ENCODE measurements around the gene HS6ST3. TPM values are rescaled to one million over a fixed set of nuclear protein-coding genes. Genes with fewer than 3 reads are reported as not detected.

HS6ST3 gene
- total RNA-seq, 1 experiment from 2014 or later: not detected

- no peak for DNase-seq
- Mint-ChIP-seq H3K36me3 (ENCODE audit: insufficient read depth, unreplicated experiment) (no peaks in the 10 kb centered on the region), H3K9me3 (ENCODE audit: unreplicated experiment) (no peaks in the 10 kb centered on the region), H3K4me1 (ENCODE audit: low read depth, unreplicated experiment) (no peaks in the 10 kb centered on the region), H3K4me3 (ENCODE audit: unreplicated experiment) (no peak overlapping the region), H3K27me3 (ENCODE audit: insufficient read depth, unreplicated experiment) (peaks cover 20% of the 10 kb centered on the region), H3K27ac (ENCODE audit: unreplicated experiment) (no peak overlapping the region)
- POLR2A ChIA-PET: no interaction called here
- Histone ChIP-seq H3K4me3 (ENCODE audit: low read depth, low read length) (no peak overlapping the region), H3K36me3 (ENCODE audit: control insufficient read depth, insufficient read depth, low read length) (no peaks in the 10 kb centered on the region), H3K9me3 (no peaks in the 10 kb centered on the region), H3K27me3 (replicated peaks; ENCODE audit: control insufficient read depth, insufficient read depth, low read length) (no peaks in the 10 kb centered on the region), H3K4me1 (no peaks in the 10 kb centered on the region)
- intact Hi-C loops (cut with micrococcal nuclease; ENCODE audit: unreplicated experiment): no loop called here
- BruUV-seq (replicated peaks): no TSS peak
- no peak for TF ChIP-seq CTCF (IDR thresholded peaks at IDR 0.05; ENCODE audit: insufficient read depth in 1 of 2, low read depth in 1 of 2, low read length in 1 of 2, severe bottlenecking in 1 of 2, unreplicated experiment in 1 of 2)
- CTCF ChIA-PET: interaction anchor here (0.6 kb wide), 1 partner anchor 17 kb away, joined by 3 read pairs; no protein-coding TSS in a partner anchor
Measured at GRCh38 chr13:96431044-96431581, 341.2 kb downstream of the HS6ST3 start.

GRCh38 chr13:96444676-96445075 lies 354.8 kb downstream of the HS6ST3 start:
- no peak for DNase-seq
- no peaks in the 10 kb centered on the region for H3K9me3 ChIP-seq
- intact Hi-C loops (cut with micrococcal nuclease; ENCODE audit: unreplicated experiment): no loop called here
- Mint-ChIP-seq H3K4me1 (ENCODE audit: low read depth, unreplicated experiment) (no peaks in the 10 kb centered on the region), H3K36me3 (ENCODE audit: insufficient read depth, unreplicated experiment) (no peaks in the 10 kb centered on the region), H3K27me3 (ENCODE audit: insufficient read depth, unreplicated experiment) (peaks cover 9% of the 10 kb centered on the region), H3K4me3 (ENCODE audit: unreplicated experiment) (no peak overlapping the region), H3K9me3 (ENCODE audit: unreplicated experiment) (no peaks in the 10 kb centered on the region), H3K27ac (ENCODE audit: unreplicated experiment) (no peak overlapping the region)
- no peaks in the 10 kb centered on the region for H3K27me3 ChIP-seq (replicated peaks; ENCODE audit: control insufficient read depth, insufficient read depth, low read length)
- TF ChIP-seq CTCF (IDR thresholded peaks at IDR 0.05; ENCODE audit: insufficient read depth in 1 of 2, low read depth in 1 of 2, low read length in 1 of 2, severe bottlenecking in 1 of 2, unreplicated experiment in 1 of 2): no peak
- H3K4me1 ChIP-seq: no peaks in the 10 kb centered on the region
- BruUV-seq (replicated peaks): no TSS peak
- H3K4me3 ChIP-seq (ENCODE audit: low read depth, low read length): no peak overlapping the region
- no peaks in the 10 kb centered on the region for H3K36me3 ChIP-seq (ENCODE audit: control insufficient read depth, insufficient read depth, low read length)
- CTCF ChIA-PET: no interaction called here
- POLR2A ChIA-PET: no interaction called here

GRCh38 chr13:96449920-96450319 lies 360.0 kb downstream of the HS6ST3 start:
- Mint-ChIP-seq H3K9me3 (ENCODE audit: unreplicated experiment) (no peaks in the 10 kb centered on the region), H3K4me3 (ENCODE audit: unreplicated experiment) (no peak overlapping the region)
- no TSS peak for BruUV-seq (replicated peaks)

More at GRCh38 chr13:96449920-96450319, 360.0 kb downstream of the HS6ST3 start:
- POLR2A ChIA-PET: no interaction called here
- intact Hi-C loops (cut with micrococcal nuclease; ENCODE audit: unreplicated experiment): no loop called here
- H3K4me1 ChIP-seq: no peaks in the 10 kb centered on the region
- Mint-ChIP-seq H3K36me3 (ENCODE audit: insufficient read depth, unreplicated experiment) (no peaks in the 10 kb centered on the region), H3K4me1 (ENCODE audit: low read depth, unreplicated experiment) (no peaks in the 10 kb centered on the region), H3K27me3 (ENCODE audit: insufficient read depth, unreplicated experiment) (peaks cover 2% of the 10 kb centered on the region), H3K27ac (ENCODE audit: unreplicated experiment) (no peak overlapping the region)
- no peaks in the 10 kb centered on the region for H3K9me3 ChIP-seq
- no peaks in the 10 kb centered on the region for H3K27me3 ChIP-seq (replicated peaks; ENCODE audit: control insufficient read depth, insufficient read depth, low read length)
- no peak for TF ChIP-seq CTCF (IDR thresholded peaks at IDR 0.05; ENCODE audit: insufficient read depth in 1 of 2, low read depth in 1 of 2, low read length in 1 of 2, severe bottlenecking in 1 of 2, unreplicated experiment in 1 of 2)
- no peaks in the 10 kb centered on the region for H3K36me3 ChIP-seq (ENCODE audit: control insufficient read depth, insufficient read depth, low read length)
- CTCF ChIA-PET: no interaction called here
- DNase-seq: no peak
- H3K4me3 ChIP-seq (ENCODE audit: low read depth, low read length): no peak overlapping the region
